ENCODE data around the gene FOXP2. TPM values are rescaled to one million over a fixed set of nuclear protein-coding genes. Genes with fewer than 3 reads are reported as not detected.

The FOXP2 gene
- total RNA-seq, 1 donor from 2014 or later, result 12.1 TPM

DNA sequence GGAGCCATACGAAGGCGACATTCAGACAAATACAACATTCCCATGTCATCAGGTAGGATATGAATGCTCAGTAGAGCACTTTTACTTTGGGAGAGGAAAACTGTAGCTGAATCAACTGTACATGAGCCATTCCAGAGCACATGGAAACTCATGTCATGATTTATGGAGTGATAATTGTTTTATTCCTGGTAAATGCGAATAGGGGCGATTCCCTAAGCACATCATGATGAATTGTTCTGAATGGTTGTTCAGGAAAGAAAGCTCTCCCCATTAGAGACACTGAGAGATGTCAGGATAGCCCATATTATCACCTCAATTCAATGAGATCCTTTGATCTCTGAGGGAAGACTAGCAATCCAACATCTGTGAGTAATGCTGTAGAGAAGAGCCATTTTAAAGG is 243.6 kb downstream of the FOXP2 start:
- peaks cover 4% of the 10 kb centered on the region for H3K36me3 Mint-ChIP-seq (ENCODE audit: low read depth)

DNA sequence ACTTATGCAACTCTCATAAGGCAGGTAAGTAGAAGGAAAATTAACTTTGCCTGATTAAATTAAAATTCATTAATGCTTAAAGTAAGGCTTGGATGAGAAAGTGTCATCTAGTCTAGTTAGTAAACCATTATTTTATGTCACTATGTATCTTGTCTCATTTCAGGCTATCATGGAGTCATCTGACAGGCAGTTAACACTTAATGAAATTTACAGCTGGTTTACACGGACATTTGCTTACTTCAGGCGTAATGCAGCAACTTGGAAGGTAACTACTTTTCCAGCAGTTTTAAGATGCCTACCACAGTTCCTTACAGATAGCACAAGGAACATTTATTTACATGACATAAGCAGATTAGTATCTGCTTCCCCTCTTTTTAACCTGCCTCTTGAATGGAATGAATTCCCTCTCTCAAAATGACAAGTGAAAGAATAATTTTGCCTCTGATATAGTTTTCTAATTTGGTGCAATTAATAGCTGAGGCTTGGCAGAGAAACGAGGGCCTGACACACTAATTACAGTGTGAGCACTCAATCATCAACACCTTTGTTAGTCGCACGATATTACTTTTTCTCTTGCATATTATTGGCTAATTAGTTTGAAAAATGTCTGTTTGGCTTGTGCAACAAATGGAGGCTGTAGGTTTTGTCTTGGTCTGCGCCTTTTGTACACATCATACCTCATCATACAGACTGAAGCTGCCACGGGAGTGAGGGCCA is 245.0 kb downstream of the FOXP2 start:
- Mint-ChIP-seq H3K27ac (ENCODE audit: unreplicated experiment) (no peak overlapping the region), H3K4me3 (ENCODE audit: unreplicated experiment) (no peak overlapping the region), H3K9me3 (ENCODE audit: low read depth) (no peaks in the 10 kb centered on the region)

More for the DNA sequence above, 243.6 kb downstream of the FOXP2 start:
- no peaks in the 10 kb centered on the region for H3K9me3 Mint-ChIP-seq (ENCODE audit: low read depth)
- H3K4me1 Mint-ChIP-seq (ENCODE audit: low read depth), result peaks cover 20% of the 10 kb centered on the region
- TF ChIP-seq, protein P1, sequence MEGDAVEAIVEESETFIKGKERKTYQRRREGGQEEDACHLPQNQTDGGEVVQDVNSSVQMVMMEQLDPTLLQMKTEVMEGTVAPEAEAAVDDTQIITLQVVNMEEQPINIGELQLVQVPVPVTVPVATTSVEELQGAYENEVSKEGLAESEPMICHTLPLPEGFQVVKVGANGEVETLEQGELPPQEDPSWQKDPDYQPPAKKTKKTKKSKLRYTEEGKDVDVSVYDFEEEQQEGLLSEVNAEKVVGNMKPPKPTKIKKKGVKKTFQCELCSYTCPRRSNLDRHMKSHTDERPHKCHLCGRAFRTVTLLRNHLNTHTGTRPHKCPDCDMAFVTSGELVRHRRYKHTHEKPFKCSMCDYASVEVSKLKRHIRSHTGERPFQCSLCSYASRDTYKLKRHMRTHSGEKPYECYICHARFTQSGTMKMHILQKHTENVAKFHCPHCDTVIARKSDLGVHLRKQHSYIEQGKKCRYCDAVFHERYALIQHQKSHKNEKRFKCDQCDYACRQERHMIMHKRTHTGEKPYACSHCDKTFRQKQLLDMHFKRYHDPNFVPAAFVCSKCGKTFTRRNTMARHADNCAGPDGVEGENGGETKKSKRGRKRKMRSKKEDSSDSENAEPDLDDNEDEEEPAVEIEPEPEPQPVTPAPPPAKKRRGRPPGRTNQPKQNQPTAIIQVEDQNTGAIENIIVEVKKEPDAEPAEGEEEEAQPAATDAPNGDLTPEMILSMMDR (IDR thresholded peaks at IDR 0.05), result no peak
- H3K27me3 Mint-ChIP-seq (ENCODE audit: low read depth), result no peaks in the 10 kb centered on the region
- H3K27ac Mint-ChIP-seq (ENCODE audit: unreplicated experiment), result peak overlapping the region; percentile 18
- no peak overlapping the region for H3K4me3 Mint-ChIP-seq (ENCODE audit: unreplicated experiment)
- no peak for DNase-seq (ENCODE audit: low spot score)

DNA sequence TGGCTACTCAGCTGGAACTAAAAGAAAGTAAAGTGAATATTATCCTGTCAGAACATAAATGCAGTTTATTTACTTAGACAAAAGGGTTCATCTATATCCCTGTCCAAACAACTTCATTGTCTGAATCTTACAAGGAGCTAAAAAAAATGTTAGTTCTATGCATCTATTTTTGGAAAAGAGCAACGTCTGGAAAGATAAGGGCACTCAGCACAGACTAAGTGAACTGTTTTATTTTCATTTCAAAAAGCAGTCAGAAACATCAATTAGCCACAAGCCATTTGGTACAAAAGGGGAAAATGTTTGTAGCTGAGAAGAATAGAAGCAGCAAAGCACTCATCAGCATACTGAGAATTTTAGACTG is 245.5 kb downstream of the FOXP2 start:
- no peaks in the 10 kb centered on the region for H3K9me3 Mint-ChIP-seq (ENCODE audit: low read depth)
- H3K27ac Mint-ChIP-seq (ENCODE audit: unreplicated experiment), result no peak overlapping the region
- H3K36me3 Mint-ChIP-seq (ENCODE audit: low read depth), result no peaks in the 10 kb centered on the region
- H3K4me1 Mint-ChIP-seq (ENCODE audit: low read depth), result peaks cover 14% of the 10 kb centered on the region
- H3K27me3 Mint-ChIP-seq (ENCODE audit: low read depth), result no peaks in the 10 kb centered on the region
- H3K4me3 Mint-ChIP-seq (ENCODE audit: unreplicated experiment), result no peak overlapping the region
- no peak for DNase-seq (ENCODE audit: low spot score)
- TF ChIP-seq, protein P1 (IDR thresholded peaks at IDR 0.05), result no peak

More for the DNA sequence above, 245.0 kb downstream of the FOXP2 start:
- Mint-ChIP-seq H3K27me3 (ENCODE audit: low read depth) (no peaks in the 10 kb centered on the region), H3K4me1 (ENCODE audit: low read depth) (peaks cover 14% of the 10 kb centered on the region), H3K36me3 (ENCODE audit: low read depth) (no peaks in the 10 kb centered on the region)
- DNase-seq (ENCODE audit: low spot score), result no peak
- TF ChIP-seq, protein P1 (IDR thresholded peaks at IDR 0.05), result no peak

DNA sequence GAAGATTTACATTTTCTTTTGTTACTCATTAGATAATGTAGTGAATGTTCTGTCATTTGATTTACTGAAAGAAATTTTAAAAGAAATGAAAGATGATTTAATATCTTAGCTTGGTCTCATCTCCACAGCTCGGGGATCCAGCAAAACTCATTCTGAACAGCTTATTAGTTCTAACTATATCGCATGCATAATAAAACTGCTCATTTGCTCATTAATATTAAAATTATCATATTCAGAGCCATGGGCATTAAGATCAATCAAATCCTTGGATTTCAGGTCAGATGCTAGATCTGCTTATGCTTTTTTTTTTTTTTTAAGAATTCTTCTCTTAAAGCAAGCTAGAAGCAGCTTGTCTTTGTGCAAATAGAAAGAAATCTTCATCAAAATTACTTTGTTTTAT is 246.1 kb downstream of the FOXP2 start:
- DNase-seq (ENCODE audit: low spot score), result no peak
- TF ChIP-seq, protein P1 (IDR thresholded peaks at IDR 0.05), result no peak
- H3K4me1 Mint-ChIP-seq (ENCODE audit: low read depth), result peaks cover 14% of the 10 kb centered on the region
- H3K27ac Mint-ChIP-seq (ENCODE audit: unreplicated experiment), result no peak overlapping the region
- no peaks in the 10 kb centered on the region for H3K27me3 Mint-ChIP-seq (ENCODE audit: low read depth)
- H3K36me3 Mint-ChIP-seq (ENCODE audit: low read depth), result no peaks in the 10 kb centered on the region
- H3K4me3 Mint-ChIP-seq (ENCODE audit: unreplicated experiment), result no peak overlapping the region
- H3K9me3 Mint-ChIP-seq (ENCODE audit: low read depth), result no peaks in the 10 kb centered on the region

DNA sequence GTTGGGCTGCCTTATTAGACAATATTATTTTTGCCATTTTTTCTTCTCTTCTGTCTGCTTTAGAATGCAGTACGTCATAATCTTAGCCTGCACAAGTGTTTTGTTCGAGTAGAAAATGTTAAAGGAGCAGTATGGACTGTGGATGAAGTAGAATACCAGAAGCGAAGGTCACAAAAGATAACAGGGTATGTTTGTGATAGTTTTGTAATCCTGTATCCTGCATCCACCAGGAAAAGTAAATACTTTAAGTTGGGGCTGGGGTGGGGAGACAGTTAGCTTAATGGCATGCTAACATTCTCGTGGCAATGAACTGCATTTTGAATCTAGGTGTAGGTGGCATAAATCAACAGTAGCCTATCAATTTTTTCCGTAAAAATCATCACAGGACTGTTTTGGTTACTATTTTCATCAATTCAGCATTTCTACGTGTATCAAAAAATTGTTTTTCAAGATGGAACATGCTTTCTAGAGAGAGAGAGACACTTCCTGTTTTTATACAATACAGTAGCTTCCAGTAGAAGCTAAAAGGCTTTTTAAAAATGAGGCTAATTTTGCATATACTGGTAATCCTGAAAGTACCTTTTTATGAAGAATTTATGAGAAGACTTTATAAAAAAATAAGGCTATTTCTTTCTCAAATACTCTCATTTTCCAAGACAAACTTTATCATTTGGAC is 247.5 kb downstream of the FOXP2 start:
- TF ChIP-seq, protein P1 (IDR thresholded peaks at IDR 0.05), result no peak
- no peak overlapping the region for H3K27ac Mint-ChIP-seq (ENCODE audit: unreplicated experiment)
- H3K4me1 Mint-ChIP-seq (ENCODE audit: low read depth), result peaks cover 14% of the 10 kb centered on the region
- H3K36me3 Mint-ChIP-seq (ENCODE audit: low read depth), result no peaks in the 10 kb centered on the region
- no peaks in the 10 kb centered on the region for H3K9me3 Mint-ChIP-seq (ENCODE audit: low read depth)
- no peak overlapping the region for H3K4me3 Mint-ChIP-seq (ENCODE audit: unreplicated experiment)
- H3K27me3 Mint-ChIP-seq (ENCODE audit: low read depth), result no peaks in the 10 kb centered on the region
- DNase-seq (ENCODE audit: low spot score), result no peak

Data from chondrocyte (in vitro differentiated cells).